ENCODE data around the gene GBP4.
"Not testable (repeated sequence)": the region's sequence is repeated elsewhere in the genome, so short reads cannot be mapped to it uniquely, and the experiment has no call there.

The GBP4 gene, protein sequence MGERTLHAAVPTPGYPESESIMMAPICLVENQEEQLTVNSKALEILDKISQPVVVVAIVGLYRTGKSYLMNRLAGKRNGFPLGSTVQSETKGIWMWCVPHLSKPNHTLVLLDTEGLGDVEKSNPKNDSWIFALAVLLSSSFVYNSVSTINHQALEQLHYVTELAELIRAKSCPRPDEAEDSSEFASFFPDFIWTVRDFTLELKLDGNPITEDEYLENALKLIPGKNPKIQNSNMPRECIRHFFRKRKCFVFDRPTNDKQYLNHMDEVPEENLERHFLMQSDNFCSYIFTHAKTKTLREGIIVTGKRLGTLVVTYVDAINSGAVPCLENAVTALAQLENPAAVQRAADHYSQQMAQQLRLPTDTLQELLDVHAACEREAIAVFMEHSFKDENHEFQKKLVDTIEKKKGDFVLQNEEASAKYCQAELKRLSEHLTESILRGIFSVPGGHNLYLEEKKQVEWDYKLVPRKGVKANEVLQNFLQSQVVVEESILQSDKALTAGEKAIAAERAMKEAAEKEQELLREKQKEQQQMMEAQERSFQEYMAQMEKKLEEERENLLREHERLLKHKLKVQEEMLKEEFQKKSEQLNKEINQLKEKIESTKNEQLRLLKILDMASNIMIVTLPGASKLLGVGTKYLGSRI

DNA sequence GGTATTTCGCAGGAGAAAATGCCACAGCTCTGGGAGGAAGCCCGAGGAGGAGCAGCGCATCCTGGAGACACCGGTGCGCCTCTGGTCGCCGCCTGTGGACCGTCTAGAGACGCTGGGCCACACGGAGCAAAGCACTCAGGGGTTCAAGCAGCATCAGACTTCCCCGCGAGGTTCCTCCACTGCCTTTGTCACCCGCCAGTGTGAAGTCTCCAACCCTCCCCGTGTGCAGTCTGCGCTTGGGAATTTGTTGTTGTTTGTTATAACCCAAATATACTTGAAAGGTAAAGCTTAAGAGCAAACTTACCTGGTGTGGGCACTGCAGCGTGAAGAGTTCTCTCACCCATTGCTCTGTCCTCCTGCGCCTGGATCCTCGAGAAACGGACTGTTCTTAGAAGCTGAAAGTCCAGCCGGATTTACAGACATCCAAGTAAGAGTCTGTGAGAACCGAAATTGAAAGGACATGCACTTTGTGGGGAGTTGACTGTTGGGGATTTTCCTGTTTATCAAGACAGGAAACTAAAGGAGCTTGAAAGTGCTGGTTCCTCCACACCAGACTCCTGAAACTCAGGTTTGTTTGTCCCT lies at the start of gene GBP4:
Gene GBP4 (minus strand): TSS at position 452 of the 582 bp plus-strand sequence. CDS start 108 bp downstream, at position 344.
- peak; percentile 70 for DNase-seq (ENCODE audit: low read depth)

DNA sequence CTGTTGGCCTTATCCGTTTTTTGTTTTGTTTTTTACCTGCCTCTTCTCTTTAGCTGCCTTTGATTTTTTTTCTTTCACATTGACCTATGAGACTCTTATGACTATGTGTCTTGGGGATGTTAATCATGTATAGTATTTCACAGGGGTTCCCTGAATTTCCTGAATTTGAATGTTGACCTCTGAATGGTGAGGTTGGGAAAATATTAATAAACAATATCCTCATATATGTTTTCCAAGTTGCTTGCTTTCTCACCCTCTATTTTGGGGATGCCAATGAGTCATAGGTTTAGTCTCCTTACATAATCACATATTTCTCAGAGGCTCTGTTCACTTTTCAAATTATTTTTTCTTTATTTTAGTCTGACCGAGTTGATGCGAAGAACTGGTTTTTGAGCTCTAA lies 44.3 kb upstream of the GBP4 start:
- DNase-seq (ENCODE audit: low read depth), result no peak

DNA sequence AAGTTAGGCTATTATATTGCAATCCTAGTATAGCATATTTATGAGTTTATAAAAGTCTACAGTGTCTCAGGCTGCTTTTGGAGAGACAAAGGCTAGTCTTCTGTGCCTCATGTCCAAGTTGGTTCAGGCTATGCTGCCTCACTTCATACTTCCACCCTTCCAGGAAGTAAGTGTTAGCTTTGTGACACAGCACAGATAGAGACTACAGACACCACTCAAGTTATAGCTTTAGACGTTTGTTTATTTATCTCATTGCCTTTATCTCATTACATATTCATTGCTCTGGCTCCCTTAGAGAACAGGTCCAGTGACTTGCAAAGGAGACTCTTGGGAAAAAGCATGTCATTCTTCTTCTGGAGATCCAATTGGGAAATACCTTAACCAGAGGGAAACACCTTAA lies 22.6 kb upstream of the GBP4 start:
- DNase-seq (ENCODE audit: low read depth), result no peak

DNA sequence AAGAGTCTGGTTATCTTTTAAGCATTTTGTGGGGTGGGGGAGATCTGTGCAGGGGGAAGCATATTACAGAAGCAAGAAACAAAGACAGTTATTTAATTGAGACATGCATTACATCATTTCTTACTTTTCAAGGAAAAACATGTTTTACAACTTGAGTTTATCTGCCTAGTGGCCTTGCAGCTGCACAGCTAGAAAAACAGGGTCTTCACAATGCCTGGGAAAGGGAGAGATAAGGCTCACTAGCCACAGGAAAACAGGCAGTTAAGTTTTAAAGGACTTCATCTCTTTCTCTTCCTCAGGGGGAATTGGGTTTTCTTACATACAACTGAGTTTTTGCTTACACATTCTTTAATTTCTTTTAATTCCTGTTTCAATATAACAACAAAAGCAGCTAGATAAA lies 21.1 kb upstream of the GBP4 start:
- not testable (repeated sequence) for DNase-seq (ENCODE audit: low read depth)

DNA sequence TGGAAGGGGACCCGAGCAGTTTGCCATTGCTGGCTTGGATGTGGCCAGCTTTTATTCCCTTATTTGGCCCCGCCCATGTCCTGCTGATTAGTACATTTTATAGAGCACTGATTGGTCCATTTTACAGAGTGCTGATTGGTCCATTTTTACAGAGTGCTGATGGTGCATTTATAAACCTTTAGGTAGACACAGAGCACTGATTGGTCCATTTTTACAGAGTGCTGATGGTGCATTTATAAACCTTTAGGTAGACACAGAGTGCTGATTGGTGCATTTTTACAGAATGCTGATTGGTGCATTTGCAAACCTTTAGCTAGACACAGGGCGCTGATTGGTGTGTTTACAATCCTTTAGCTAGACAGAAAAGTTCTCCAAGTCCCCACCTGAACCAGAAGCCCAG lies 20.2 kb upstream of the GBP4 start:
- DNase-seq (ENCODE audit: low read depth), result not testable (repeated sequence)

DNA sequence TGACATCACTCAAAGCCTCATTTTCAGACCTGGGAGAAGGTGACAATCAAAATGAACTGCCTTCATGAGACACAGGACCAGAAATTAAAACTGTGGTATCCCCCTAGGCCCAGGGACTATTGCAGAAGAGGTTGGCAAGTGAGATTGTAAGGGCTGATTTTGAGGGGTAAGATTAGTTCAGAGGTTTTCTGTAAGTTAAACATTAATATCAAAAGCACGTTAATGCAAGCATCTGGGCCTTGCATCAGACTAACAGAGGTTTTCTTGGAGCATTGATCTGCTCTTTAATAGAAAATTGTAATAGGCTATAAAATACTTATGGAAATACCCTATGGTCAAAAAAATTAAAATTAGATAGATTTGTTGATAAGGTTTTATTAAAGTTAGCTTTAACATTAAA lies 14.6 kb upstream of the GBP4 start:
- DNase-seq (ENCODE audit: low read depth), result no peak

DNA sequence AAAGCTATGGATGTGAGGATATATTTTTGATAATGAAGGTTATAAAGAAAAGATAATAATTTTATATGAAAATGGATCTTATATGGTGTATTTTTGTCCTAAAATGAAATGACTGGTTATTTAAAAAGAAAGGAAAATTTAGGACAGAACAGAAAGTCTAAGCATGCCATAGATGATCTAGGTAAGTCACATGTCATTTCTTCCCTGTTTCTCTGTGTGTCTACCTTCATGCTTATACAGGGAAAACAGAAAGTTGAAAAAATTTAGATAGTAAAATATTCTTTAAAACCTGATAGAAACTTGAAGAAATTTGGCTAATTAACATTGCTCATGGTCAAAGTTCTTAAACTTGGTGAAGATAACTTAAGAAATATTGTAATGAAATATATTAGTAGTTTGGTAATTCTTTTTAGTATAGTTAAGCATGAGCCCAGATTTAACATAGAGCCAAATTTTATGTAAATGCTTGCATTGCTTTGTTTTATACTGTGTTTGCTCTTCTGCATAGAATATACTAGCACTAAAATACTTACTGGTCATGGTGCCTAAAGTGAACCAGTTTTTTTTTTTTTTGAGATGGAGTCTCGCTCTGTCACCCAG lies 12.4 kb upstream of the GBP4 start:
- DNase-seq (ENCODE audit: low read depth), result no peak

DNA sequence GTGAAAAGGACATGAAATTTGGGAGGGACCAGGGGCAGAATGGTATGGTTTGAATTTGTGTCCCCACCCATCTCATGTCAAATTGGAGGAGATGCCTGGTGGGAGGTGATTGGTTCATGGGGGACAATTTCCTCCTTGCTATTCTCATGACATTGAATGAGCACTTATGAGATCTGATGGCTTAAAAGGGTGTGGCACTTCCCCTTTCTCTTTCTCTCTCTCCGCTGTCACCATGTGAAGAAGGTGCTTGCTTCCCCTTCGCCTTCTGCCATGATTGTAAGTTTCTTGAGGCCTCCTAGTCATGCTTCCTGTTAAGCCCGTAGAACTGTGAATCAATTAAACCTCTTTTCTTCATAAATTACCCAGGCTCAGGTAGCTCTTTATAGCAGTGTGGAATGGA lies 7.6 kb upstream of the GBP4 start:
- DNase-seq (ENCODE audit: low read depth), result no peak

DNA sequence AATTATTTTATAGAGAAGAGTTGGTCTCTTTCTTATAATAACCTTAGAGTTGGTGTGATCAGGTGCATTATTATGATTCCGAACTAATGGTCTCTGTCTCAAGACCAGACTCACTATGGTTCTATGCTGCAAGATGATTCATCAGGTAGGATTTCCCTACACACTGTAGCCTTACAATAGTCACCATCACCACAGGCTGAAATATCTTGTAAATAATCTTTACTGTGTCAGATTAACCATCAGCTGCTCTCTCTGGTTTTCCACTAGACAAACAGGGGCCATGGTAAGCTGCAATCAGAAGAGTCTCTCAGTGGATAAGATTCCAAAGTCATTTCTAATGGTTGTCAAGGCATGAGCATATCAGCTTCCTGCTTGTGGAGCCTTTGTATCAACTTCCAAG lies 4.4 kb upstream of the GBP4 start:
- peak; percentile 51 for DNase-seq (ENCODE audit: low read depth)

DNA sequence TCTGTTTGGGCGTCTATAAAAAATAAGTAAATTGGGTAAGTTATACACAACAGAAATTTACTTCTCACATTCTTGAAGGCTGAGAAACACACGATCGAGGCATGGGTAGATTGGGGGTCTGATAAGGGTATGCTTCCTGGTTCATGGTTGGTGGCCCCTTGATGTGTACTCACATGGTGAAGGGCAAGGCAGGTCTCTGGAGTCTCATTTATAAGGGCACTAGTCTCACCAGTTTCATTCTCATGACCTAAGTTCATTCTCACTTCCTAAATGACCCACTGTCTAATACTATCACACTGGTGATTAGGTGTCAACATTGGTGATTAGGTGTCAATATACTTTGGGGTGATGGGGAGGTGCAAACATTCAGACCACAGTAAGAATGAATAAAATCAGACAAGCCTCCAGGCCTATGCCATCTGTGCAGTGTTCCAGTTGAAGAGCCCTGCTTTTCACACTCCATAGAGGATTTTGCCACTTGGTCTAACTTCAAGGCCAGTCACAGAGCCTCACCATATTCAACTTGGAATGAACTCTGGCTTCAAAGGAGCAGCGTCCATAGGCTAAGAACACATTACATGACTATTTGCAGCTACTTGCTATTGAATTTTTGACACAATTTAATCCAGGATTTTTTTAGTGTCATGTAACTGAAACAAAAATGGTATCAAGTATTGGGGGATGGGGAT lies 2.5 kb upstream of the GBP4 start:
- DNase-seq (ENCODE audit: low read depth), result no peak

DNA sequence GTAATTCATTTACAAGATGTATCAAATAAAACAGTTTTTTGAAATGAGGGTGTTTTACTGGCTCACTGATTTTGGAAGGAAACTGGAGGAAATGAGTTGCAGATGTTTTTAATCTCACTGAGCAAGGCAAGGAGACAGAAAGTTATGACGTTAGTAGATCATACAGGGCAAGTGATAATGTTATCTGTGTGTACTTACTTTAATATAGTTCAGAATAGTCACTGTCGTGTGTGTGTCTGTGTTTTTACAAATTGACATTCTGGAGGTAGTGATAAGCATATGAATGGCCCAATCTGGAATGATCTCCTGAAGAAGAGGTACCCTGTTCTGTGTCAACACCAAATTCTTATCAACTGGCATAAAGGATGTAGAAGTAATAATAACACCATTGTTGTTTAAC lies 1.9 kb upstream of the GBP4 start:
- peak; percentile 4 for DNase-seq (ENCODE audit: low read depth)

DNA sequence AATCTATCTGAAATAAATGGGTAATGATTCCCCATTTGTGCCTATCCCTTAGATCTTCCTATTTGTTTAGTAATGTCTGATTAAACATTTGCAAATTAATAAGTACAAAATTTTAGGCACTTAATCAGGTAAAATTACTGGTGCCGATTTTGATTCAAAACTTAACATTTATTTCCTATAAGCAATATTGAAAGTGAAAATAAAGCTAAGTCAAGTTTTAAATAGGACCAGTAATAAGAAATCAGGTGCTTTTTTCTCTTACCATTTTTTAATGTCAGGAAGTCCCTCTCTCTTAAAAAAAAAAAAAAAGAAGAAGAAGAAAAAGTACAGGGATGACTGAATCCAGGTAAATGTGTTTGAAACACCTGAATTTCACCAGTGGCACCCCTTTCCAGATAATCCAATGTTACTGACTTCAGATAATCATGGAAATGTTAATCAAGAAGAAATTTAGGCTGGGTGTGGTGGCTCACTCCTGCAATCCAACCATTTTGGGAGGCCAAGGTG lies 836 bp upstream of the GBP4 start:
- no peak for DNase-seq (ENCODE audit: low read depth)

DNA sequence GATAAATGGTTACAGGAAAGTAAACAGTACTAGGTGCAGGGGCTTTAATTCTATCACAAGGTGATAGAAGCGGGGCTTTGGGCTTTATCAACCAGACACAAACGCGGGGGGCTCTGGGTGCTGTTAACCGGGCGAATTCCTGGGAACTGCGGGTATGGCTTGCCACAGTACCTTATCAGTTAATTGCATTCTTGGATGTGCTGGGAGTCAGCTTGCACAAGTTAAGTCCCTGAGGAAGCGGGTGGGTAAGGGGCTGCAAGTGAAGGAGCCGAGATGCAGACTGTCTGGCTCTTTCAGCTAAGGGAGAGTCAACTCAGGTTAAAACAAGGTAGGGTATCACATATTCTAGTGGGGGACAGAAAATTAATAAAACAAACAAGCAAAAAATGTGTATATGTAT lies 661 bp downstream of the GBP4 start:
- DNase-seq (ENCODE audit: low read depth), result no peak

DNA sequence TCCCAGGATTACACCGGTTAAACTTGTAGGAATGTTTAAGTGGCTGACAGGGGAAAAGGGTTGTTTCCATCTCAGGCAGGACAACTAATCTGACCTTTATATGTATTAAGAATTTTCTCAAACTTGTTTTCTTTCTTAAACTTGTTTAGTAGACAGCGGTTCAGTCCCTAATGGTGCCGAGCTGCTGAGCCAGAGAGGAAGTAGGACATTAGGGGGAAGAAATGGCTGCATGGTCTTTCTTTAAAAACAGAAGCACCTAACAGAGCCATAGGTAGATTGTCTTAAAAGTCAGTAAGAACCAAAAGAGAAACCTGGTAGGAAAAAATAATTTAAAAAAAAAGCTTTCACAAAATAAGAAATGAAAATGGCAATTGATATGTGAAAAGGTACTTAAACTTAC lies 3.3 kb downstream of the GBP4 start:
- no peak for DNase-seq (ENCODE audit: low read depth)

DNA sequence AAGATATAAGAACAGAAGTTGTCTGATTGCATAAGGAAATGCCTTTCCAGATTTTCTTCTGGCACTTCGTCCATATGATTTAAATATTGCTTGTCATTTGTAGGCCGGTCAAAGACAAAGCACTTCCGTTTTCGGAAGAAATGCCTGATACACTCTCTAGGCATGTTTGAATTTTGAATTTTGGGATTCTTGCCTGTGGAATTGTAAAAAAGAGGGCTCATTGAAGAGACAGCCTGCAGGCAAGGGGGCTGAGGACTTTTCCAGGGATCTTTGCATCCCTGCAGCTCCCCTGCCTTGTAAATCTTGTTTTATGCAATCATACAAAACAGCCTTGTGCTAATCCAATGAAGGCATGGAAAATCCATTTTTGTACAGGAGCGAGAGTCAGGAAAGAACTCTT lies 7.4 kb downstream of the GBP4 start:
- DNase-seq (ENCODE audit: low read depth), result no peak

DNA sequence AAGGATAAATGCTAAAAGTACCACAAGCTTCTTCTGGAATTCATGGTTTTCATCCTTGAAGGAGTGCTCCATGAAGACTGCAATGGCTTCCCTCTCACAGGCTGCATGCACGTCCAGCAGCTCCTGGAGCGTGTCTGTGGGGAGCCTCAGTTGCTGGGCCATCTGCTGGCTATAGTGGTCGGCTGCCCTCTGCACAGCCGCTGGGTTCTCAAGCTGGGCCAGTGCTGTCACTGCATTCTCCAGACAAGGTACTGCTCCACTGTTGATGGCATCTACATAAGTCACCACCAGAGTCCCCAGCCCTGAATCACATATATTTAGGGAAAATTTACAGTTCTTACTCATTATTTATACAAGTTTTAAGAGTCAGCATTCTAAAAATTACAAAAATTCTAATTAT lies 8.7 kb downstream of the GBP4 start:
- no peak for DNase-seq (ENCODE audit: low read depth)

DNA sequence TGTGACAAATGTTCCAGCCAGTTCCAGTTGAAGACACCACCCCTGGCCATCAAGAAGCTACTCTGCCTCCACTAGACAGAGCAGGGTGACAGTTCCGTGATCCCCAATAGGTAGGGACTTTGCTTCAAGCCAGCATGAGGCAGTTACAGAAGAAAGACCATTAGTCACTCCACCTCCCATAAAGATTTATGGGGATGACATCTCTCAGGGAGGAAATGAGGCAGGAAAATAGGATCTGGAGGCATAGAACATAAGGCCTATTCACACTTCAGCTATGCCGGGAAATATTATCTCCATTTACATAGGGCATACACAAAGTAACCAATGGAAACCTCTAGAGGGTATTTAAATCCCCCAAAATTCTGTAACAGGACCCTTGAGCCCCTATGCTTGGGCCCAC lies 19.4 kb downstream of the GBP4 start:
- DNase-seq (ENCODE audit: low read depth), result no peak

DNA sequence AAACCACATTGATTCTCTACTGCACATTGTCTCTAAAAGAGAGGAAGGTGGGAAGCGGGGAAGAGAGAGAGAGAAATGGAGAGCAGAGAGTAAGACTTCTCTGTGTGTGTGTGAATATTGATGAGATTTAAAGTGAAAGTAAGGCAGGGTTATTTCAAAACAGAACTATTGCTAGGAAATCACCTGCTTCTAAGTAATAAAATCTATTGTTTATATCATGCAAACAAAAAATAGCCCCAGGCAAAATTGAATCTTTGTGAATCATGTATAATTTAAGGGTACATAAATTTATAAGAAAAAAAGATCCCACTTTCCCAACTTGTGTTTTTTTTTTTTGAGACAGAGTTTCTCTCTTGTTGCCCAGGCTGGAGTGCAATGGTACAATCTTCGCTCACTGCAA lies 21.8 kb downstream of the GBP4 start:
- no peak for DNase-seq (ENCODE audit: low read depth)

DNA sequence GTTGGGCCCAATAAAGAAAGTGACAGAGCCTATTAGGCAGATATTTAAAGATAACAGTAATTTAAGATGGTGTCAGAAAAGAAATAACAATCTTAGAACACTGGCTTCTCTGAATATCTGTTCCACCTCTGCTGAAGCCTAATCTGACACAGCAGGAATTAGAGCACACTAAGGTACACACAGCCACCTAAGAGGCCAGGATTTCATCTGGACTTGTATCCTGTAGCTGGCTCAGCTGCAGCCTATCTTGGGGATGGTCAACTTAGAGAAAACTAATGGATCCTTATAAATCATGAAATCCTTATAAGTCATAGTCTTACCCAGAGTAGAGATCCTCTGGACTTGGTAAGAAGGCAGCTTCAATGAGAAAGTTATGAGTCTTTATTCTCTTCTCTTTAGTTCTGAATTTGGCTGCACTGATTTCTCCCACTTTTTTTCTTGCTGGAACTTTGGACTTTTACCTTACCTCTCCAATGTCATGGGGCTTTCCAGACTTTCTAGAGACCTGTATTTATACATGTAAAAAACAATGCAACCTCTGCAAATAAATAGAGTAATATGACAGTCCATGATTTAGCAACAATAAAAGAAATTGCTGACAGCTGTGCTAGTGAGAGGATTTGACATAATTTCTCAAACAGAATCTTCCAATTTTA lies 23.0 kb downstream of the GBP4 start, which contains the start of gene GBP7:
Gene GBP7 (minus strand): TSS at position 403 of the 656 bp plus-strand sequence. CDS start 4,068 bp downstream, outside the sequence.
- DNase-seq (ENCODE audit: low read depth), result no peak

DNA sequence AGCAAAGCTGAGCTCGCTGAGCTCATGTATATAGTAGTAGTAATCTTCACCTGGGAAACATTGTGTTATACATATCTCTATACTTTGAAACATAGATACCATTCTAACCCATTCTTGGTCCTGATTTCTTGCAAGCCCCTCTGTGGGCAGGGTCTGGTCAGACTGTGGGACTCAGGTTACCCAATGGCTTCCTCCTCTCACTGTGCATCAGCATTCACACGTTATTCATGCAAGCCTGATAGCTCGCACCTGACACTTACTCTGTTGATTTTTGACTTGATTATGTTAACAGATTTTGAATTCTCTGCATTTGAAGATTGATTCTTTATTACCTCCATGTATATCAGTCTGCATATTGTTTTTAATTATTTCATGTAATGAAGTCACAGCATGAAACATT lies 24.3 kb downstream of the GBP4 start:
- DNase-seq (ENCODE audit: low read depth), result no peak

DNA sequence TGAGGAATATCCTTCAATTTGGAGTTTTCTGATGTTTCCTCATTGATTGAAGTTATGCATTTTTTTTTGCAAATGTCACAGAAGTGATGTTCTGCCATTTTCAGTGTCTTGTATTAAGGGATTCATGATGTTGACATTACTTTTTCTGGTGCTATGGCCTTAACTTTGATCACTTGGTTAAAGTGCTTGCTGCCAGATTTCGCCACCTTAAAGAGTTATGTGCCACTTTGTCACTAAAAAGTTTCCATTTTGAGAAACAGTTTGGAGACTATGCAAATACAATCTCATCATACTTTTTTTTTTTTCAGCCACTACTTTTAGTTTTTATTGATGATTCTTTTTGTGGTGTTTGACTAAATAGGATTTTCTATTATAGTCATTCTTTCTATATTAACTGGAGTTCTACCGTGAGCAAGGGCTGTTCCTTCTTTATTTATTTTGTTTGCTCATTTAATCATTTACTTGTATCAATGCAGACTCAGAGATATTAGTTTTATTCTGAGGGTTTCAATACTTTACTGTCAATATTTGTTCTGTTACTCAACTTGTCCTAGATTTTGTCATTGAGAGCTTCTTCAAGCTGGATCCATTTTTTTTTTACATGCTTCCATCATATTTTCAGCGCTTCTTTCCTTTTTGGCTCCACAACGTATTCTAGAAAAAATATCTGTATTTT lies 26.1 kb downstream of the GBP4 start:
- no peak for DNase-seq (ENCODE audit: low read depth)
